Measurements from ENCODE around the gene SCN11A.

DNA sequence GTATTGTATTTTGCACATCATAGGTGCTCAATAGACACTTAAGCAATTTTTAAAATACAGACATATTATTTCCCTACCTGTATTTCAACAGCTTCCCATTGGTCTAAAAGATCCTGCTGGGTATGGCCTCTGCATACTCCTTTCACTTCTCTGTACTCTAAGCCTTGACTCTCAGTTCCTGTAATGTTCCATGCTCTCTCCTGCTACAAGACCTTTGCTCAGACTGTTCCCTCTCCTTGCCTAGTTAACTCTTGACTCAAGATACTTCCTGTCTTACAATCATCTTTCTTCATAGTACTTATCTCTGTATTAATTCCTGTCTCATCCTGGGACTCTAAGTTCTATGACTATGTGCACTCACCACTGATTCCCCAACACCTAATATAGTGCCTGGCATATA lies 1.7 kb downstream of the SCN11A start:
- TF ChIP-seq SUZ12 (IDR thresholded peaks at IDR 0.05; ENCODE audit: extremely low read depth, insufficient read depth, insufficient read length), result no peak
- TF ChIP-seq ZNF274 (IDR thresholded peaks at IDR 0.05; ENCODE audit: low read depth, low read length), result no peak
- TF ChIP-seq YY1 (IDR thresholded peaks at IDR 0.05; ENCODE audit: insufficient read depth, insufficient read length), result no peak
